Transverse colon (tissue), 4 donors: ENCODE results near the gene DNAH8. TPM values are rescaled to one million over a fixed set of nuclear protein-coding genes. Genes with fewer than 3 reads are reported as not detected.

Source experiments
- DNase-seq: peaks from one replicate; pipeline ENCODE4 v3.0.0-alpha.2; 2019
- H3K27ac ChIP-seq, 4 donors: fragments of 200-600 bp; sonication (generic); 2 replicates each; pipeline ENCODE4 v1.5.1; 2016 to 2018; ENCODE audit warnings: inconsistent platforms in 4 of 4
- H3K27me3 ChIP-seq: fragments of 200-600 bp; sonication (generic); 2 replicates; pipeline ENCODE4 v1.5.1; 2017; ENCODE audit warnings: inconsistent platforms
- H3K36me3 ChIP-seq, 4 donors: fragments of 200-600 bp; sonication (generic); 2 replicates each; pipeline ENCODE4 v1.5.1; 2017 to 2019; ENCODE audit warnings: inconsistent platforms in 4 of 4
- H3K4me1 ChIP-seq, 4 donors: fragments of 200-600 bp; sonication (generic); 2 replicates each; pipeline ENCODE4 v1.5.1; 2017 to 2020; ENCODE audit warnings: inconsistent platforms in 4 of 4
- H3K4me3 ChIP-seq, 4 donors: fragments of 200-600 bp; sonication (generic); 1 replicate in 1 of 4; 2 replicates in 3 of 4; pipeline versions ENCODE4 v1.5.1 to v1.6.1; 2017 to 2019; ENCODE audit warnings: inconsistent platforms in 4 of 4
- H3K9me3 ChIP-seq, 2 donors: fragments of 200-600 bp; sonication (generic); 2 replicates each; pipeline ENCODE4 v1.5.1; 2017 to 2019; ENCODE audit warnings: inconsistent platforms in 2 of 2
- EP300 ChIP-seq: sonication (generic); formaldehyde crosslinking; IDR thresholded peaks from one replicate; pipeline ENCODE4 v1.6.1; 2017; ENCODE audit warnings: antibody characterized with exemption, low read depth
- POLR2A ChIP-seq: fragments of 450-650 bp; IDR thresholded peaks from one replicate; pipeline ENCODE4 v1.6.1; 2016; ENCODE audit warnings: antibody characterized with exemption, mild to moderate bottlenecking, moderate library complexity
- POLR2AphosphoS5 ChIP-seq, 3 donors: sonication (generic); formaldehyde crosslinking; IDR thresholded peaks; one replicate each; pipeline ENCODE4 v1.6.1; 2016; ENCODE audit warnings: antibody characterized with exemption in 3 of 3
- WGBS, 2 donors: methylation state at CpG; one replicate each; pipeline ENCODE4 v1.1.5; 2018; ENCODE audit warnings: low coverage in 1 of 2; 5-methylcytosine and 5-hydroxymethylcytosine counted together
- in situ Hi-C, 4 donors: fragments of 200-750 bp; cut with MboI; loops; one replicate each; pipeline versions ENCODE4 v1.15.0 to v1.15.1; 2017; ENCODE audit warnings: low sequenced_read_pairs in 3 of 4, low pct_ligation_motif_present in 1 of 4, low pct_unique_long_range_greater_than_20kb in 1 of 4
- intact Hi-C: fragments of 100-400 bp; cut with DNase I; formaldehyde crosslinking; loops from one replicate; pipeline ENCODE4 v1.15.1; 2023; ENCODE audit warnings: low total_unique reads
- total RNA-seq, 4 donors: library from RNA; depleted of rRNA; stranded (reverse); fragments of >200 nt; gene quantifications; one replicate each; pipeline ENCODE4 v1.1.0, GENCODE V29; 2016
- TF ChIP-seq, protein P1 (sequence below), 5 experiments: fragments of 200-600 bp in 3 of 5; fragments of 450-650 bp in 2 of 5; sonication (generic) in 3 of 5; IDR thresholded peaks; 1 replicate in 2 of 5; 2 replicates in 3 of 5; pipeline ENCODE4 v1.5.1; 2016 to 2017; ENCODE audit warnings: antibody characterized with exemption in 5 of 5, inconsistent platforms in 3 of 5, mild to moderate bottlenecking in 2 of 5, moderate library complexity in 1 of 5

DNAH8 gene
- total RNA-seq, 4 donors from 2014 or later: 0.16 TPM; not detected in 3

- no peaks in the 10 kb centered on the region for H3K36me3 ChIP-seq
- H3K9me3 ChIP-seq: peaks cover 0 to 3% of the 10 kb centered on the region in 2 donors
- TF ChIP-seq, protein P1, sequence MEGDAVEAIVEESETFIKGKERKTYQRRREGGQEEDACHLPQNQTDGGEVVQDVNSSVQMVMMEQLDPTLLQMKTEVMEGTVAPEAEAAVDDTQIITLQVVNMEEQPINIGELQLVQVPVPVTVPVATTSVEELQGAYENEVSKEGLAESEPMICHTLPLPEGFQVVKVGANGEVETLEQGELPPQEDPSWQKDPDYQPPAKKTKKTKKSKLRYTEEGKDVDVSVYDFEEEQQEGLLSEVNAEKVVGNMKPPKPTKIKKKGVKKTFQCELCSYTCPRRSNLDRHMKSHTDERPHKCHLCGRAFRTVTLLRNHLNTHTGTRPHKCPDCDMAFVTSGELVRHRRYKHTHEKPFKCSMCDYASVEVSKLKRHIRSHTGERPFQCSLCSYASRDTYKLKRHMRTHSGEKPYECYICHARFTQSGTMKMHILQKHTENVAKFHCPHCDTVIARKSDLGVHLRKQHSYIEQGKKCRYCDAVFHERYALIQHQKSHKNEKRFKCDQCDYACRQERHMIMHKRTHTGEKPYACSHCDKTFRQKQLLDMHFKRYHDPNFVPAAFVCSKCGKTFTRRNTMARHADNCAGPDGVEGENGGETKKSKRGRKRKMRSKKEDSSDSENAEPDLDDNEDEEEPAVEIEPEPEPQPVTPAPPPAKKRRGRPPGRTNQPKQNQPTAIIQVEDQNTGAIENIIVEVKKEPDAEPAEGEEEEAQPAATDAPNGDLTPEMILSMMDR (IDR thresholded peaks at IDR 0.05): no peak
- TF ChIP-seq EP300: no peak
- TF ChIP-seq POLR2A: no peak
- no peak for TF ChIP-seq POLR2AphosphoS5 (IDR thresholded peaks at IDR 0.05)
- H3K27ac ChIP-seq: no peak overlapping the region
- in situ Hi-C loops: no loop called here
- no peak overlapping the region for H3K4me3 ChIP-seq
- H3K4me1 ChIP-seq: no peaks in the 10 kb centered on the region
- 68 to 70% methylated on average over 3 of the region's 3 CpGs for WGBS, 2 donors
- peaks cover 43% of the 10 kb centered on the region for H3K27me3 ChIP-seq
- intact Hi-C loops: no loop called here
- DNase-seq: no peak
These were observed 21.8 kb downstream of the DNAH8 start for GRCh38 chr6:38736951-38737350.

DNA sequence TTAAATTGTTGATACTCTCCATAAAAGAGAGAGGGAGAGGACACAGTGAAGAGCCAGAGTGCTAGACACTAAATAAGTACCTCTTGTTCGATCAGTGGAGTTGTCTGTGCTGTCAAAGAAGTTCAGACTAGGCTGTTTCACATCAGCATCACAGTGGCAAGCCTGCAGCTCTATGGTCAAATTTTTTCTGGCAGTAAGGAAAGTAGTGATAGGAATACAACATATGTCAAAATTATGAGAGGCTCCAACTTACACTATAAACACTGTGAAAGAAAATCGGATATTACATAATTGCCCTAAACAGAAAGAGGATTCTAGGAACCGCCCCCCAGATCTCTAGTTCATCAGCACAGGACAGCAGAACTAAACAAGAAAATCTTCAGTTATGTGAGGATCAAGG is 23.1 kb downstream of the DNAH8 start:
- Histone ChIP-seq H3K9me3 (peaks cover 0 to 3% of the 10 kb centered on the region in 2 donors), H3K27me3 (peaks cover 47% of the 10 kb centered on the region), H3K4me3 (no peak overlapping the region), H3K4me1 (no peaks in the 10 kb centered on the region), H3K36me3 (no peaks in the 10 kb centered on the region), H3K27ac (no peak overlapping the region)
- TF ChIP-seq EP300 (no peak), POLR2A (no peak), POLR2AphosphoS5 (IDR thresholded peaks at IDR 0.05) (no peak)
- TF ChIP-seq, protein P1 (IDR thresholded peaks at IDR 0.05): no peak
- intact Hi-C loops: no loop called here
- in situ Hi-C loops: no loop called here
- 38 to 61% methylated on average over 3 of the region's 3 CpGs for WGBS, 2 donors
- DNase-seq: no peak

DNA sequence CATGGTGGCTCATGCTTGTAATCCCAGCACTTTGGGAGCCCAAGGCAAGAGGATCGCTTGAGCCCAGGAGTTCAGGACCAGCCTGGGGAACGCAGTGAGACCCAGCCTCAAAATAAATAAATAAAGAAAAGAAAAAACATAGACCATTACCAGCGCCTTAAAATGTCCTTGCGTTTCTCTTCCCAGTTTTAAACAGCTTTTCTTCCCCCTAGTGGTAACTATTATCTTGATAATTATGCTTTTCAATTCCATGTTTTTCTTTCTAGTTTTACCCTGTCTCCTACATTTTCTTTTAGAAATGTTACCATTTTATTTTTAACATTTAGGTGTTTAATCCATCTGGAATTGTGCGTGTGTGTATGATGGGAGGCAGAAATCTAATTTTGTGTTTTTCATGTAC is 24.4 kb downstream of the DNAH8 start:
- WGBS, 2 donors: 38 to 57% methylated on average over 5 of the region's 5 CpGs
- no peak for TF ChIP-seq POLR2A
- no peak for TF ChIP-seq POLR2AphosphoS5 (IDR thresholded peaks at IDR 0.05)
- no peak for TF ChIP-seq EP300
- TF ChIP-seq, protein P1 (IDR thresholded peaks at IDR 0.05): peak in 4 of 5 experiments; percentile 13 to 35 (median 23)
- Histone ChIP-seq H3K27ac (no peak overlapping the region), H3K9me3 (peaks cover 0 to 3% of the 10 kb centered on the region in 2 donors), H3K4me1 (no peaks in the 10 kb centered on the region), H3K4me3 (no peak overlapping the region), H3K27me3 (peaks cover 53% of the 10 kb centered on the region), H3K36me3 (no peaks in the 10 kb centered on the region)
- intact Hi-C loops (no loop called here), in situ Hi-C loops (no loop called here)
- no peak for DNase-seq

DNA sequence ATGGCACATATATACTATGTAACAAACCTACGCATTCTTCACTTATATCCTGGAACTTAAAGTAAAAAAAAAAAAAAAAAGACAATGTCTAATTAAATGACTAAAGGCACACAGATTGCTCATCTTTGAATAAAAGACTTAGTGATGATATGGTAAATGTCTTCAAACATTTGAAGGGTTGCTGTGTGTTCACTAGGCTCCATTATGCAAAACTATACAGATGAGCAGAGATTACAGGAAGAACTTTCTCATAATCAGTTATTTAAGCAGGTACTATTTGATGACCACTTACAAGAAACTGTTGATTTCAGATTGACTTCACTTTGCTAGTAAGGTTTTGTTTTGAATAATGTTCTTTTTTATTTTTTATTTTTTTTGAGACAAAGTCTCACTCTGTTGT is 34.4 kb downstream of the DNAH8 start:
- in situ Hi-C loops: no loop called here
- TF ChIP-seq POLR2AphosphoS5 (IDR thresholded peaks at IDR 0.05) (no peak), EP300 (no peak), POLR2A (no peak)
- TF ChIP-seq, protein P1 (IDR thresholded peaks at IDR 0.05): no peak
- peaks cover 0 to under 1% (median 0%) of the 10 kb centered on the region in 4 donors for H3K4me1 ChIP-seq
- DNase-seq: no peak
- no peak overlapping the region for H3K4me3 ChIP-seq
- H3K27me3 ChIP-seq: no peaks in the 10 kb centered on the region
- H3K36me3 ChIP-seq: no peaks in the 10 kb centered on the region
- intact Hi-C loops: no loop called here
- 89 to 90% methylated on average over 1 of the region's 1 CpG for WGBS, 2 donors
- H3K27ac ChIP-seq: no peak overlapping the region
- H3K9me3 ChIP-seq: no peaks in the 10 kb centered on the region
